Cerebellar nuclear complex (tissue), 1 donor: ENCODE measurements around the gene C11orf24.
"Not testable (repeated sequence)": the region's sequence is repeated elsewhere in the genome, so short reads cannot be mapped to it uniquely, and the experiment has no call there.

Experiments
- DNase-seq, 2 experiments: peaks; one replicate each; lab custom pipeline; 2025; lab: John Stamatoyannopoulos, UW

Gene C11orf24

DNA sequence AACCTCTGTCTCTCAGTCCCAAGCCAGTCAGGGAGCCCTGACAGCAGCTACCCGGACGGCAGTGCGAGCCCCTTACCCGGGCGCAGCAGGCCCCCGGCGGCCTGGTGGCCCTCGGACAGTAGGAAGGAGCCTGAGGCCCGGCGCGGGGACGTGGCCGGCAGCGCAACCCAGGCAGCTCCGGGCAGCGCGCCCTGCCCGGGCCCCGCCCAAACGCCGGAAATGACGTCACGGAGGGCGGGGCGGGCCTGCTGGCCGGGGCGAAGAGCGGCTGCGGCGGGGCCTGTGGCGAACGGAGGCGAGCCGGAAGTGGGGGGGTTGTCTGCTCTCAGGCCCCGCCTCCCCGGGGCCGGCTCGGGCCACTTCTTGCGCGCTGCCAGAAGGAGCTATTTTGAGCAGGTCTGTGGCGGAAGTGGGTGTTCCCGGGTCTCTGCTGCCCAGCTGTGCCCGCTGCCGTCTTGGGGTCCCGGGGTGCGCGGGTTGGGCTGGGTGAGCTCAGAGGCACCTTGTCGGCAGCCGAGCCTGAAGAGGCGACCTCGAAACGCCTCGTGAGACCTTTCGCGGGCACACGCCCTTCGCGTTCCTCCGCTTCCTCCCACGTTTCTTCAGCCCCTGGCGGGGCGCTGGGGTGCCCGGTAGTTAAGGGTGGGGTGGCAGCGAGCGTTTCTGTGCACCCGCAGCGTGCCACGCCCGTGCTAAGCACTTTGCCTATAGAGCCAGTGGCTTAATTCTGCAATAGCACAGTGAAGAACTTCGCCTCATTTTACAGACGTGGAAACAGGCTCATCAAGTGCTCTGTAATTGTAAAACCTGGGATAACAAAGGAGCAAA, at the start of gene C11orf24:
TSS of gene C11orf24 (minus strand) at position 193 of the 828 bp plus-strand sequence. CDS start 8,206 bp downstream, outside the sequence.
- DNase-seq: peak; percentile 17 to 81

DNA sequence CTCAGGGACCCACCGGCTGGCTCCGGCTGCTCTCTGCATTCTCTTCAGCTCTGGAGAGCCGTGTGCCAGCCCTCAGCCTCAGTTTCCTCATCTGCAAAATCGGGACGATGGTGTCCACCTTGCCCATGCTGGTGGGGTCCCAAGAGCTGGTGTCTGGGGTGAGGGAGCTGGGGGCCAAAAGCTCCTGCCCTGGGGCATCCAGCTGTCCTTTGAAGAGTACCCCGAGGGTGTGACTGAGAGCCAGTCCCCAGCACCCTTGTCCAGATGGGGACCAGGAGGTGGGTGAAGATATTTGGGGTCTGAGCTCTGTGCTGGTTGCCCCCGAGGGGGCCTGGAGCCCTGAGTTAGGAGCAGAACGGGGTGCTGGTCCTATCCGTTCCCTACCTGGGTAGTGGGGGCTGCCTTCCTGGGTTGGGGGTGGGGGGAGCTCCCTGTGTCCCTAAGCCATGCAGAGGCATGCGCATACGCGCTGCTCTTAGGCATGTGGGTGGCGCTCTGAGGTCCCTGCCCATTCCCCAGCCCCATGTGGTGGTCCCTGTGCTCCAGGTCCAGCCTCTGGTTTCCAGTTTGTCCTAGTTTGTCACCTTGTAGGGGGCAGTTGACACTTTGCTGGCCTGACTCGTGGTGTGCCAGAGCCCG, 45.5 kb upstream of the C11orf24 start:
- DNase-seq: no peak

DNA sequence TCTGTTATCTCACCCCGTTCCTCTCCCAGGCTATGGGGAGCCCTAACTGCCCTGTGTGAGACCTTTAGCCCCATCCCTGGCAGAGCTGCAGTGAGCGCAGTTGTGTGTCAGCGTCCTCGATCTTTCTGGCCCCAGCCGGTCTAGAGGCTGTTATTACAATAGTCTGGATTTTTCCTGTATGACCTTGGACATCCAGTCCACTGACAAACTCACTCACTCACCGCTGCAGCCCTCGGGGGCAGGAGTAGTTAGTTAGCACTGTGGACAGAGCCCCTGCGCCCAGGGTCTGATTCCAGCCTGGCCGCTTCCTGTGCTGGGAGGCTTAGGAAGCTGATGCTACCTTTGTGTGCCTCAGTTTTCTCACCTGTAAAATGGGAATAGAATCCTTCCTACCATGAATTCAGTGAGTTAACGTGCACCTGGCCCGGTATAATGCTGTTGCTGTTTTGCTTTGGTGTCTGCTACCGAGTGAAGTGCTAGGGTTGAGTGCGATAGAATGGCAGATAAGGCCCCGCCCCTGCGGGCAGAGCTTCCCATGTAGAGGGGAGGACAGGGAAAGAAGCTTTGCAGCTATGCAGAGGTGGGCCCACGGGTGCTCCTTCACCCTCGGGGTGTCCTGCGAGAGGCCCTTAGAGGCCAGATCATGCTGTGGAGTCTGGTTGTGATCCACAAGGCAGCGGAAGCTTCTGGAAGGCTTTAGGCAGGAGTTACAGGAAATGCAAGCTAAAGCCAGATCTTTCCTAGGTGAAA, 43.6 kb upstream of the C11orf24 start:
- no peak for DNase-seq

DNA sequence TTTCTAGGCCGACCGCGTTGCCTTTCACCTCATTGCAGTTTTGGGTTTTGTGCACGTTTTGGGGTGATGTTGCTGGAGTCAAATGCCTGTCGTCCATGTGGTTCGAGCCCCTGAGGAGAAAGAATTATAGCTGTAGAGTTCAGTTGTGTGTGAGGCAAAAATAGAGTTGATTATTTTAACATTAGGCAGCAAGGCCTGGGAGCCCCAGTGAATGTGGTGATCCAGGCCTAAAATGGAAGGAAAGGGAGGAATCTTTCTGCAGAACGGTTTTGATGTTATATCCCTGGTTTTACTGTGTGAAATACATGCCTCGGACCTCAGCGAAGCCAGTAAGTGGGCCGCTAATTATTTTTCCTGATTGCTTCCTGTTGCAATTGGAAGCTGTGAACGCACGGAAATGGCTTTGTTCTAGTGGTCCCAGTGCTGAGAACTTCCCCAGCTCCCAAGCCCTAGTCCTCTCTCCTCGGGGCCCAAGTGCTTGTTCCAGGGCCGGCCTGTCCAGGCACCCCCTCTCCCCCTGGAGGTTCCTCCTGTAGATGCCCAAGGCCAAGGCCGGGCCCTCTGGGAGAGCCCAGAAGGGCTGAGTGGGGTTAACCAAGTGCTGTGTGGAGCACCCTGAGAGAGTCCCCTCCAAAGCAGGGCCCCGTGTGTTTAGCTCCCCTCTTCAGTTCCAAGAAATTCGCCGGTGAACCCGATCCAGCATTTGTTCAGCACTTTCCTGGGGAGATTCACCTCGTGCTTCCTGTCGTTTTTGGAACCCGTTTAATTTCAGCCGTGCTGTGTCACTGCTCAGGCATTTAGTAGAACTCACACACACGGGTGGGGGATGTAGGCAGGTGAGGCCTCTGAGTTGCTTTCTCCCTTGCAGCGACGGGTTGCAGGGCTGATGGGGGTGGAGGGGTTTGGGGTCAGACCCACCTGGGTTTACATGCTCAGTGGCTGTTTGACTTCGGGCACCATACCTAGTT, 42.7 kb upstream of the C11orf24 start:
- DNase-seq: no peak

DNA sequence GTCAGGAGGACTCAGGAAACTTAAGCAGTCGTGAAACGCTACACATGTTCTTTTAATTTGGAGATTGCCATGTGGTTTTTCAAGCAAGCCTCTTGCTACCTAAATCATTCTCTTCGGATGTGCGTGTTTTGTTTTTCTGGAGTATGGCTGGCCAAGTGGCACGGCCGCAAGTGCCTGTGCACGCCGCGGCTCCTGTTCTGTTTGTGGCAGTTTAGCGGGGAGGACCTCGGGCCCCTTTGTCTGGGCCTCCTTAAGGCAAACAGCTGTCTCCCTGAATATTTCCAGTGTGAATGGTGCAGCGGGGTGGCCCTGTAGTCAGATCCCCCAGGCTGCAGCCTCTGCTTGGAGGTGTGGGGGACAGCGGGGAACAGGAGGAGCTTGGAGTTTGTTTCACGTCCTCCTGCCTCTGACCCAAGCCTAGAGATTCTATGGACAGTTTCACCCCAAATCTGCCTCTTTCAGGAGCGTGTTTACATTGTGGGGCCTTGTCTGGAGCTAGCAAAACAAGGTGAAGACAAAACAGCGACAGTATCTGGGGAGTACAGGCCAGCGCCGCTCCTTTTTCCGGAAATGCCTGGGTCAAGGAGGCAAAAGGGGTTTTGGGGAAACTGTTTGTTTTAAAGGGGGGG, 41.9 kb upstream of the C11orf24 start:
- no peak for DNase-seq

DNA sequence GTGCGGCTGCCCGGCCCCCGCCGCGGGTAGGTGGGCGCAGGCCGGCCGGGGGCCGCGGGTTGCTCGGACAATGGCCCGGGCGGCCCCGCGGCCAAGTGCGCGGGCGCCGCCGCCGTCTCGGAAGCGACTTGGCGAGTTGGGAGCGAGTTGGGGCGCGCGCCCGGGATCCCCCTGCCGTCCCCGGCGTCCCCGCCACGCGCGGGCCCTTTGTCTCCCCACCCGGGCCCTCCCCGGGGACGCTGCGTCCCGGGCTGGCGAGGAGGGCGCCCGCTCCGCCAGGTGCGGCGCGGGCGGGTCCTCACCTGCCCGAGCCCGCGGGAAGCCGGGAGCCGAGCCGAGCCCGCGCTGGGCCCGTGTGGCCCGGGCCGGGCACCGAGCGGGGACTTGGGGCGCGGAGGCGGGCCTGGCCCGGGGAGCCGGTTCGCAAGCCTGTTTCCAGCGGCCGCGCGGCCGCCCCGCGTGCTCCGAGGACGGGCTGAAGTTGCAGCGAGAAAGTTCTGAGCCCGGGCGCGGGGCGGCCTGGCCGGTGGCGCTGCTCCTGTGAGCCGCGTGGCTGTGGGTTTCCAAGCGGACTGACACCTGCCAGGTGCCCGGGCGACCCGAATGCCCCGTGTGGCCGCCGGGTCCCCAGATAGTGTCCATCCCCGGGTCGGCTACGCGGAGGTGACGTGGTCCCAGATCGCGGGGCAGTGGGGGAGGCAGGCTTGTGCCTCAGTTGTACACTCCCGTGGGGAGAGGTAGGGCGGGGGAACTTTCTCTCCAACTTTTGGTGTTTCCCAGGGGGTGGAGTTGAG, 41.2 kb upstream of the C11orf24 start:
- DNase-seq: no peak

DNA sequence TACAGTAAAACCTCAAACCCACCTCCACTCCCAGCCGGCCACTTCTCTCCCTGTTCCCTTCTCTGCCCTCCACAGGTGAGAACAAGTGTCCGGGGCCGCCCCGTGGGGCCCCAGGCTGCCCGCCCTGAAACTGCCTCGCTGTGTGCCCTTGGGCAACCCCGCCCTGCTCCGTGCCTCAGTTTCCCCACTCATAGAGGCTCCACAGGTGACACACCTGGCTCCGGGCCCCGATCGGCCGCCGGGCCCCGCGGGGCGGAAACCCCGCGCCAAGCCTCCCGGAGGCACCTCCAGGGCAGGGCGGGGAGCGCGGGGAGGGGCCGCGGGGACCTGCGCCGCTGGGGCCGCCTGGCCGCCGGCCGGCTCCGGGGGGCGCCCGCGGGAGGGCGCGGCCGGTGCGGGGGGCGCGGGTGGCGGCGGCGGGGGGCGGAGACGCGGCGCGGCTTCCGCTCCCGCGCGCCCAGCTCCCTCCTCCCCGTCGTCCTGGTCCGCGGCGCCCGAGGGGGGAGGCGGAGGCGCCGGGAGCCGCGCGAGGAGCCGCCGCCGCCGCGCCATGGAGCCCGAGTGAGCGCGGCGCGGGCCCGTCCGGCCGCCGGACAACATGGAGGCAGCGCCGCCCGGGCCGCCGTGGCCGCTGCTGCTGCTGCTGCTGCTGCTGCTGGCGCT, 40.5 kb upstream of the C11orf24 start, which contains the start of gene LRP5:
TSS of gene LRP5 (plus strand) at position 475 of the 663 bp plus-strand sequence. CDS start at position 599, 124 bp downstream.
- no peak for DNase-seq

DNA sequence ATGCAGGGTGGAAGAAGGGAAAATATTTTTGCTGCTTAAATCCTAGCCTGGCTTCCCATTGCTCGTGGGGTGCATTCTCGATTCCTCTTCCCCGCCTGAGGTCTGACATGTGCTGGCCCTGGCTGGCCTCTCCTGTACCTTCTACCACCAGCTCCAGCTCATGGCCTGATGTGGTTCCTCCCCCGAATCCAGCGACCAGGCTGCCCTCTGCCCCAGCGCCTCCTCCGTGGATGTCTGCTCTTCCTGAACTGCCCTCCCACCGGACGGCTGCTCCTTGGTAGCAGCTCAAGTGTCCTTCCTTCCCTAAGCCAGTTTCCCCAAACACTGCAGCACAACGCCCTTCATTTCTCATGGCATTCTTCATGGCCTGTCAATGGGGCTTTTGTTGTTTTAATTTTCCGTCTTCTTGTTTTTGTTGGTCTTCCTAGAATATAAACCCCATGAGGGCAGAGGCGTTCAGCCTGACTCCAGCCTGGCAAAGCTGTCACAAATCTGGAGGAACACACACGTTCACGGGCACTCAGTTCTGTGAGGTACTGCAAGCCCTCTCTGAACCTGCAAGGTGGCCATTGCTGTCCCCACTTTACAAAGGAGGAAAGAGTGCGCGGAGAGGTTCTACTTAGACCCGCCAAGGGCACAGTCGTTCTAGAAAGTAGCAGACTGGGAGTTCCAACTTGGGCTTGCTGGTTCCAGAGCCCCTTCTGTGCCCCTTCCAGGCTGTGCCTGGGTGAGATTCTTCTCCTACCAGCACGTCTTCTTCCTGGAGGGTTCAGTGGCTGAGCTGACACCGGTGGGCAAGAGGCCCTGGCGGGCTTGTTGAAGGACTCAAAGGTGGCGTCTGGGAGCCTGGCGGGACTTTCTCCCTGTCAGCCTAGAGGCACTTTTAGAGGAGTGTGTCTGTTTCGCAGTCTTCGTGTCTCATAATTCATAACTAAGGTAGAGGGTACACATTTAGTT, 39.7 kb upstream of the C11orf24 start:
- DNase-seq: no peak

DNA sequence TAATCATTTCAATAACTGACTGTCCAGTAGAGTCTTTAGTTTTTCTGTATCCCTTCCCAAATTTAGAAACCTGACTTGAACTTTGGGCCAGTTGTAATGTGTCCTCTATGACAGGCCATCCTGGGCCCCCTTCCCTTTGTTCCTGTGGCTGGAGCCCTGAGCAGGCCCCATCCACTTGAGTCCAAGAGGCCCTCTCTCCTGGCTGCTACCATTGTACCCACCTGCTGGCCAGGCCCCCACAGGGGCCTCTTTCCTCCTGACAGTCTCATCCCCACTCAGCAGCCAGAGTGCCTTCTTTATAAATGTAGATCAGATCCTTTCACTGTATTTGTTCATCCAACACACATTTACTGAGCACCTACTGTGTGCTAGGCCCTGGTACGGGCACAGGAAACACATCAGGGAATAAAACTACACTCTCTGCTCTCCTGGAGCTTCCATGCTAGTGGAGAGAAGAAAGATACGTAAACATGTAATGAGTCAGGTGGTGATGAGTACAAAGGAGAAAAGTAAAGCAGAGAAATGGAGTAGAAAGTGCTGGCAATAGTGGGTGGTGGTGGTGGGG, 37.9 kb upstream of the C11orf24 start:
- no peak for DNase-seq

DNA sequence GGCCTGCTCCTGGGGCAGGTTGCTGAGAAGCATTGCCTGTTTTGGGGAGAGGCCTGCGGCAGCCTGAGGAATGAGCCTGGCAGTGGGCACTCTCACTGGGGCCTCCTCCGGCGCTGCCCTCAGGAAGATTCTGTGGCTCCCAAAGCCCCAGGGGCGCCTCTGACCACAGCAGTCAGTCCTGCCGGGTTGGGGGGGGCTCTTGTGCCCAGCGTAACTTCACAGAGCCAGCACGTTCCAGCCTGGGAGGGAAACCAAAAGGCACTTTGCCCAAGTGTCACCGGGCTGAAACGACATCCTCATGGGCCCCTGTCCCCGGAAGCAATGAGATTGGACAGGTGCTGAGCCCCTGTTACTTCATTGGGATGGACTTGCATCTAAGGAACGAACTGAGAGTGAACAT, 36.3 kb upstream of the C11orf24 start:
- no peak for DNase-seq

DNA sequence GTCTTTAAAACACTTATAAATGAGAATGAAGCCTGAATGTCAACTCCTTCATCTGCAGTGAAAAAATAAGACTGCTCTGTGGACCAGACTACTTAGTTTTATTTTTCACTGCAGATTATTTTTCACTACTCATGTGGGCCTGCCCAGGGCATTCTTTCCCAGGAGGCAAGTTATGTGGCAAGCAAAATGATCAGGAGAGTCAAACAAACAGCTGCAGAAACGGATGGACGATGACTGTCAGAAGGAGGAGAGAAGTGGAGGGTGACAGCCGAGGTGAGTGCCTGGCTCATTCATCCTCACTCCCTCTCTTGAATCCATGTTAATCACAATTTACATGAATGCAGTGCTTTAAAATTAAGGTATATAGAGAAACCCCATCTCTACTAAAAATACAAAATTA, 34.9 kb upstream of the C11orf24 start:
- no peak for DNase-seq

DNA sequence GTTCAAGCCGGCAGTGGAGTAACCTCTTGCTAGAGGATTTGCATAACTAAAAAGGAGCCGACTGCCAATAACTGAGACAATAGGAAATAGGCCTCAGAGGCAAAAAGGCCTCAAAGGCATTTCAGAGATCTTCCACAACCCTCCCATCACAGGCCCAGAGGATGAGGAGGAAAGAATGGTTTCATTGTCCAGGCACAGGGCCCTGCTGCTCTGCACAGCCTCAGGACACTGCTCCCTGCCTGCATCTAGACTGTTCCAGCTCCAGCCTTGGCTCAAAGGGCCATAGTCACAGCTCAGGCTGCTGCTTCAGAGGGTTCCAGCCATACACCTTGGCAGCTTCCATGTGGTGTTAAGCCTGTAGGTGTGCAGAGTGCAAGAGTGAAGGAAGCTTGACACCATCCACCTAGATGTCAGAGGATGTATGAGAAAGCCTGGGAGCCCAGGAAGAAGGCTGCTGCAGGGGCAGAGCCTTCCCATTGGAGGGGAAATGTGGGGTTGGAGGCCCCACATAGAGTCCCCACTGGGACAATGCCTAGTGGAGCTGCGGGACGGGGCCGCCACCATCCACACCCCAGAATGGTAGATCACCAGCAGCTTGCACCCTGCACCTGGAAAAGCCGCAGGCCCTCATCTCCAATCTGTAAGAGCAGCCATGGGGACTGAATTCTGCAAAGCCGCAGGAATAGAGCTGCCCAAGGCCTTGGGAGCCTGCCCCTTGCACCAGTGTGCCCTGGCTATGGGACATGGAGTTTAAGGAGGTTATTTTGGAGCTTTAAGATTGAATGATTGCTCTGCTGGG, 32.4 kb upstream of the C11orf24 start:
- no peak for DNase-seq

DNA sequence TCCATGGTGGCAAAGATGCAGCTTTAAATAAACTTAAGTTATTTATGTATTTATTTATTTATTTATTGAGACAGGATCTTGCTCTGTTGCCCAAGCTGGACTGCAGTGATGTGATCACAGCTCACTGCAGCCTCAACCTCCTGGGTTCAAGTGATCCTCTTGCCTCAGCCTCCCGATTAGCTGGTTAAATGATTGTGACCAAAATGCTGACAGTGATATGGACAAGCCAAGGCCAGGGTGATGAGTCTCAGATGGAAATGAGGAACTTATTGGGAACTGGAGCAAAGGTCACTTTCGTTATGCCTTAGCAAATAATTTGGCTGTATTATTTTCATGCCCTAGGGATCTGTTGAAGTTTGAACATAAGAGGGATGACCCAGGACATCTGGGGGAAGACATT, 31.3 kb upstream of the C11orf24 start:
- no peak for DNase-seq

DNA sequence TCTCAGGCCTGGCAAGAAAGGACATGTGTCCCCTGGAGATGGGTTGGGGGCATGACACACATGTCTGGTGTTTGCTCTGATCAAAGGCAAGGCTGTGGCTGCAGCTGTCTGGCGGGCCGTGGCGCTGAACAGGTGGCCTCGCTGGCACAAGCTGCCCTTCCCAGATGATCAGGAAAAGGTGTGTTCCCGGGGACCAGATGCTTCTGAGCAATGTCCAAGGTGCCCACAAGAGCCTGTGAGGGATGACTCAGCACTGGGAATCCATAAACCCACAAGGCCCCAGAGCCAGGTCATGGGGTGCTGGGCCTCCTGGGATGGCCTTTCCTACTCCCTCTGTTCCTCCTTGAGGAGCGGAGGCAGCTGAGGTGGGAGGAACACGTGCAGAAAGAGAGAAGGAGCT, 30.9 kb upstream of the C11orf24 start:
- no peak for DNase-seq

DNA sequence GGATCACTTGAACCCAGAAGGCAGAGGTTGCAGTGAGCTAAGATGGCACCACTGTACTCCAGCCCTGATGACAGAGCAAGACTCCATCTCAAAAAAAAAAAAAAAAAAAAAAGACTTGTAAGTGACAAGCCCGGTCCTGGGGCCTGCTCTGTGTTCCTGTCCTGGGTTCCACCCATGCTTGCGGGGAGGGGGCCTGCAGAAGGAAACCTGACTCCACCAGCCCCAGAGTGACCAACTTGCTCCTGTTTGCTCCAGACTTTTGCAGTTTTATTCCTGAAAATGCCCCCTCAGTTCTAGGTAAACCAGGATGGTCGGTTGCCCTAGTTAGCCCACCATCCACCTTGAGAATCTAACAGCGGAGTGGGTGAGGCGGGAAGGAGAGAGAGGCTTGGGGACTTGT, 30.5 kb upstream of the C11orf24 start:
- no peak for DNase-seq

DNA sequence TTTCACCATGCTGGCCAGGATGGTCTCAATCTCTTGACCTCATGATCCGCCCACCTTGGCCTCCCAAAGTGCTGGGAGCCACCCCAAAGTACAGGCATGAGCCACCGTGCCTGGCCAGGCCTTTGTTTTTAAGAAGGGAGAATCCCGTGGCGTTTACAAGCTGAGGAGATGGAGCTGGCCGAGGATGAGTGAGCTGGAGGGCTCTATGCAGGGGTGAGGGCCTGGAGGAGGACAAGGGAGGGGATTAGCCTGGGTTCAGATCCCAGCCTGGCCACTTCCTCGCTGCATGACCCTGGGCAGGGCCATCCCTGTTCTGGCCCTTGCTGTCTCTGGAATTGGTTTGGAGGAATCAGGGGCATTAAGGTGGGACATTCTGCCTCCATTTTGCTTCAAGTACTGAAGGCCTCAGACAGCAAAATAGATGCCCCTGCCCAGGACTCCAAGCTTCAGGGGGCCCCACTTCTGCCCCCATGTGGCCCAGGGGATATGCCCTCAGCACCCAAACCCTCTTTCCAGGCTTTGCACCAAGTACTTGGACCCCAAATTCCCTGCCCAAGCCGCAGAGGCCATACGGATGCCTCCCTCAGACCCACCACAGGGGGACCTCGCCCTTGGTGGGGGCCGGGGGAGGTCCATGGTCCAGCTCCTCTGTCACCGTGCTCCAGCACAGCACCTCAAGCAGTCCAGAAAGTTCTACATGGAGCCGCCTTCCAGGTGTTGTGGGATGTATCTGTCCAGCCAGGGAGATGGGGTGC, 28.5 kb upstream of the C11orf24 start:
- no peak for DNase-seq

DNA sequence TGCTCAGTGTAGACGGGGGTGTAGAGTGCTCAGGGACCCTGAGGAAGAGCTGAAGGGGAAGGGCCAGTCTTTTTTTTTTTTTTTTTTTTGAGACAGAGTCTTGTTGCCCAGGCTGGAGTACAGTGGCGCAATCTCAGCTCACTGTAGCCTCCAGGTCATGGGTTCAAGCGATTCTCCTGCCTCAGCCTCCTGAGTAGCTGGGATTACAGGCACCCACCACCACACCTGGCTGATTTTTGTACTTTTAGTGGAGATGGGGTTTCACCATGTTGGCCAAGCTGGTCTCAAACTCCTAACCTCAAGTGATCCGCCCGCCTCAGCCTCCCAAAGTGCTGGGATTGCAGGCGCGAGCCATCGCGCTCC, 27.7 kb upstream of the C11orf24 start:
- not testable (repeated sequence) for DNase-seq
